Heart right ventricle (tissue), 16 donors: ENCODE results near the gene SEC14L6. TPM values are rescaled to one million over a fixed set of nuclear protein-coding genes. Genes with fewer than 3 reads are reported as not detected.

ENCODE experiments used
- ATAC-seq, 8 donors: fragments of 200-7000 bp; cut with Tn5 transposase; one replicate each; pipeline ENCODE4 v1.9.1; 2020; ENCODE audit warnings: mild to moderate bottlenecking in 8 of 8, moderate library complexity in 8 of 8, moderate number of reproducible peaks in 1 of 8
- DNase-seq, 2 donors: peaks; one replicate each; pipeline ENCODE4 v3.0.0-alpha.2; 2020
- H3K27ac ChIP-seq, 10 donors: fragments of 200-600 bp; sonication (generic) in 2 of 10; one replicate each; pipeline versions ENCODE4 v1.5.0 to v1.8.0; 2020 to 2022; ENCODE audit warnings: mild to moderate bottlenecking in 3 of 10
- H3K27me3 ChIP-seq, 7 donors: fragments of 200-600 bp; one replicate each; pipeline ENCODE4 v1.8.0; 2021 to 2022; ENCODE audit warnings: mild to moderate bottlenecking in 2 of 7
- H3K36me3 ChIP-seq, 9 donors: fragments of 200-600 bp; sonication (generic) in 1 of 9; one replicate each; pipeline versions ENCODE4 v1.5.0 to v1.8.0; 2020 to 2022; ENCODE audit warnings: mild to moderate bottlenecking in 2 of 9
- H3K4me1 ChIP-seq, 9 donors: fragments of 200-600 bp; sonication (generic) in 1 of 9; one replicate each; pipeline versions ENCODE4 v1.5.0 to v1.8.0; 2020 to 2022; ENCODE audit warnings: mild to moderate bottlenecking in 4 of 9
- H3K4me3 ChIP-seq, 10 donors: fragments of 200-600 bp; sonication (generic) in 2 of 10; one replicate each; pipeline versions ENCODE4 v1.5.0 to v1.8.0; 2020 to 2022; ENCODE audit warnings: mild to moderate bottlenecking in 7 of 10, moderate library complexity in 2 of 10
- H3K9me3 ChIP-seq, 11 donors: fragments of 200-600 bp in 10 of 11; sonication (generic) in 2 of 11; one replicate each; pipeline versions ENCODE4 v1.5.0 to v1.8.0; 2013 to 2022; ENCODE audit warnings: mild to moderate bottlenecking in 2 of 11, control low read depth in 1 of 11, moderate library complexity in 1 of 11
- CTCF ChIP-seq, 9 donors: fragments of 200-600 bp; sonication (generic) in 2 of 9; IDR thresholded peaks; one replicate each; pipeline versions ENCODE4 v1.5.0 to v1.8.0; 2021 to 2022; ENCODE audit warnings: antibody characterized with exemption in 9 of 9, mild to moderate bottlenecking in 5 of 9, moderate library complexity in 1 of 9
- WGBS, 2 donors: extraction: QIAGEN DNeasy Blood & Tissue Kit; methylation state at CpG; one replicate each; pipeline ENCODE4 v1.1.7; 2013; ENCODE audit warnings: inconsistent platforms in 1 of 2; 5-methylcytosine and 5-hydroxymethylcytosine counted together
- intact Hi-C, 10 donors: fragments of 100-400 bp; cut with DNase I; formaldehyde crosslinking; loops; one replicate each; pipeline versions ENCODE4 v1.11.1 to v1.14.2; 2022
- polyA plus RNA-seq, 2 donors: library from polyadenylated mRNA; stranded (reverse); fragments of 200-250 nt; gene quantifications; one replicate each; pipeline ENCODE4 v1.2.3, GENCODE V29; 2013
- total RNA-seq, 10 donors: library from RNA; stranded (reverse); fragmentation: NEBNext Ultra II Directional in 3 of 10; extraction: Animal tissue kit (Norgen Biotek cat#: 25700) in 3 of 10; gene quantifications; one replicate each; pipeline versions ENCODE4 v1.2.1 to v1.2.4, GENCODE V29; 2021 to 2023
- donor health status: Arrhythmogenic right ventricular cardiomyopathy.
- donor health status: ischemic (EF 13 %, LVEDD 7.1; RV severe dilation, severe dysfunction).
- donor health status: healthy with polysubstance abuse.
- donor health status: DM: no; HTN: yes; CAD: no.
- donor health status: DM: no; HTN: no; CAD: no.
- donor health status: ischemic (EF 25% LVEDD 6.9; RV normal size, moderate dysfunction).
- donor health status: ischemic (EF 25% LVEDD 5.7; RV mildly dilated, moderate dysfunction).
- donor health status: healthy.
- donor health status: DM: yes; HTN: yes; CAD: no.
- donor health status: Ischemic cardiomyopathy.
- donor health status: ischemic (EF 35%, LVEDD 5.7; RV mildly dilated, moderate dysfunction).
- donor health status: nonischemic (EF 11% LVEDD 7.7; RV severe dilation, severe dysfunction).
- donor health status: DM: yes; HTN: yes; CAD: no.
- donor health status: PGD.
- donor health status: ischemic (EF 29% LVEDD 5.4; RV normal size, mild dysfunction).
- donor health status: nonischemic (EF 23%, LVEDD 6.1; RV moderate dilation, normal function).

The SEC14L6 gene
- total and polyA plus RNA-seq, 12 donors, result 0.11 to 0.37 (median 0.25) TPM; not detected in 7

- TF ChIP-seq CTCF (IDR thresholded peaks at IDR 0.05), result no peak
- no peak overlapping the region for H3K4me3 ChIP-seq
These were observed 19.9 kb downstream of the SEC14L6 start for GRCh38 chr22:30526656-30527055.

GRCh38 chr22:30523646-30524489 lies 22.7 kb downstream of the SEC14L6 start:
- Histone ChIP-seq H3K4me1 (no peaks in the 10 kb centered on the region), H3K4me3 (no peak overlapping the region), H3K27ac (no peak overlapping the region), H3K36me3 (no peaks in the 10 kb centered on the region), H3K9me3 (no peaks in the 10 kb centered on the region), H3K27me3 (peaks cover 0 to 27% (median 3%) of the 10 kb centered on the region in 7 donors)
- DNase-seq (no peak), ATAC-seq (no peak)
- WGBS, 2 donors, result 66 to 68% methylated on average over 8 of the region's 8 CpGs
- TF ChIP-seq CTCF (IDR thresholded peaks at IDR 0.05), result no peak
- intact Hi-C loops, result no loop called here

More at GRCh38 chr22:30526656-30527055, 19.9 kb downstream of the SEC14L6 start:
- peaks cover 0 to 17% (median under 1%) of the 10 kb centered on the region in 7 donors for H3K27me3 ChIP-seq
- no peaks in the 10 kb centered on the region for H3K36me3 ChIP-seq
- H3K27ac ChIP-seq, result no peak overlapping the region
- H3K4me1 ChIP-seq, result no peaks in the 10 kb centered on the region
- no peak for ATAC-seq
- no peak for DNase-seq
- WGBS, 2 donors, result 87 to 89% methylated on average over 4 of the region's 4 CpGs
- H3K9me3 ChIP-seq, result no peaks in the 10 kb centered on the region
- intact Hi-C loops, result no loop called here

- Histone ChIP-seq H3K27me3 (peaks cover 0 to 27% (median 3%) of the 10 kb centered on the region in 7 donors), H3K36me3 (no peaks in the 10 kb centered on the region), H3K4me1 (no peaks in the 10 kb centered on the region), H3K9me3 (no peaks in the 10 kb centered on the region), H3K27ac (no peak overlapping the region), H3K4me3 (no peak overlapping the region)
- intact Hi-C loops, result no loop called here
- no peak for DNase-seq
- WGBS, 2 donors, result 58 to 60% methylated on average over 5 of the region's 5 CpGs
- TF ChIP-seq CTCF (IDR thresholded peaks at IDR 0.05), result no peak
- ATAC-seq, result no peak
These were observed 25.0 kb downstream of the SEC14L6 start for GRCh38 chr22:30521368-30522156.

- H3K9me3 ChIP-seq, result no peaks in the 10 kb centered on the region
- H3K27me3 ChIP-seq, result peaks cover 0 to 24% (median 3%) of the 10 kb centered on the region in 7 donors
- H3K4me3 ChIP-seq, result no peak overlapping the region
- ATAC-seq (no peak), DNase-seq (no peak)
- no peaks in the 10 kb centered on the region for H3K36me3 ChIP-seq
- H3K27ac ChIP-seq, result no peak overlapping the region
- no peaks in the 10 kb centered on the region for H3K4me1 ChIP-seq
- TF ChIP-seq CTCF (IDR thresholded peaks at IDR 0.05), result no peak
- 79 to 81% methylated on average over 7 of the region's 7 CpGs for WGBS, 2 donors
- intact Hi-C loops, result no loop called here
These were observed 26.6 kb downstream of the SEC14L6 start for GRCh38 chr22:30519842-30520425.
